SK-N-SH treated with all-trans-retinoic acid at 6 μM for 48 hours (cell line): Measurements from ENCODE around the gene TBC1D3I.
"Not testable (repeated sequence)": the region's sequence is repeated elsewhere in the genome, so short reads cannot be mapped to it uniquely, and the experiment has no call there.

ENCODE experiments used
- ATAC-seq: fragments of 200-7000 bp; cut with Tn5 transposase; 3 replicates; pipeline ENCODE4 v1.9.1; 2020; ENCODE audit warnings: mild to moderate bottlenecking, moderate library complexity
- ARNTL ChIP-seq: fragments of 450-650 bp; formaldehyde crosslinking; IDR thresholded peaks from 2 replicates; pipeline ENCODE4 v1.5.0; 2020; ENCODE audit warnings: low read depth, mild to moderate bottlenecking, moderate library complexity, borderline replicate concordance
- BACH2 ChIP-seq: fragments of 250-450 bp; sonication (Bioruptor Pico); IDR thresholded peaks from 2 replicates; pipeline ENCODE4 v1.9.0; 2021; ENCODE audit warnings: mild to moderate bottlenecking, borderline replicate concordance
- CREB5 ChIP-seq: fragments of 250-450 bp; sonication (Bioruptor Pico); IDR thresholded peaks from 2 replicates; pipeline ENCODE4 v1.5.1; 2020; ENCODE audit warnings: low read depth, mild to moderate bottlenecking, moderate library complexity
- CSDC2 ChIP-seq: fragments of 250-450 bp; sonication (Bioruptor Pico); IDR thresholded peaks from 2 replicates; pipeline ENCODE4 v1.5.0; 2020; ENCODE audit warnings: mild to moderate bottlenecking, moderate library complexity
- ESRRG ChIP-seq: fragments of 250-450 bp; sonication (Bioruptor Pico); IDR thresholded peaks from 2 replicates; pipeline ENCODE4 v1.6.1; 2021; ENCODE audit warnings: mild to moderate bottlenecking
- GLIS3 ChIP-seq: fragments of 250-450 bp; sonication (Bioruptor Pico); IDR thresholded peaks from 2 replicates; pipeline ENCODE4 v1.5.0; 2020; ENCODE audit warnings: mild to moderate bottlenecking, moderate library complexity
- ISL1 ChIP-seq: fragments of 250-450 bp; sonication (Bioruptor Pico); IDR thresholded peaks from 2 replicates; pipeline ENCODE4 v2.1.2; 2022; ENCODE audit warnings: mild to moderate bottlenecking, moderate library complexity
- OSR1 ChIP-seq: fragments of 250-450 bp; sonication (Bioruptor Pico); IDR thresholded peaks from 2 replicates; pipeline ENCODE4 v1.8.0; 2022; ENCODE audit warnings: moderate library complexity, mild to moderate bottlenecking, inconsistent platforms
- POU6F1 ChIP-seq: fragments of 250-450 bp; sonication (Bioruptor Pico); IDR thresholded peaks from 2 replicates; pipeline ENCODE4 v1.8.0; 2021; ENCODE audit warnings: low read depth, mild to moderate bottlenecking, moderate library complexity, borderline replicate concordance
- PPARA ChIP-seq: fragments of 250-450 bp; sonication (Bioruptor Pico); IDR thresholded peaks from 2 replicates; pipeline ENCODE4 v1.5.0; 2020; ENCODE audit warnings: mild to moderate bottlenecking, borderline replicate concordance
- SNAI2 ChIP-seq: fragments of 250-450 bp; sonication (Bioruptor Pico); IDR thresholded peaks from 2 replicates; pipeline ENCODE4 v1.5.0; 2020; ENCODE audit warnings: mild to moderate bottlenecking, moderate library complexity
- TOX ChIP-seq: fragments of 250-450 bp; sonication (Bioruptor Pico); IDR thresholded peaks from 2 replicates; pipeline ENCODE4 v1.8.0; 2021; ENCODE audit warnings: mild to moderate bottlenecking, moderate library complexity, borderline replicate concordance
- ZC3H10 ChIP-seq: fragments of 250-450 bp; sonication (Bioruptor Pico); IDR thresholded peaks from 2 replicates; pipeline ENCODE4 v1.5.1; 2021; ENCODE audit warnings: mild to moderate bottlenecking, moderate library complexity
- ZFP30 ChIP-seq: fragments of 450-650 bp; formaldehyde crosslinking; IDR thresholded peaks from 2 replicates; pipeline ENCODE4 v1.5.0; 2022; ENCODE audit warnings: mild to moderate bottlenecking, moderate library complexity
- ZNF565 ChIP-seq: fragments of 450-650 bp; formaldehyde crosslinking; conservative IDR thresholded peaks from 2 replicates; pipeline ENCODE4 v1.5.0; 2020; ENCODE audit warnings: low read depth, mild to moderate bottlenecking, moderate library complexity
- ZNF70 ChIP-seq: fragments of 450-650 bp; formaldehyde crosslinking; IDR thresholded peaks from 2 replicates; pipeline ENCODE4 v1.5.0; 2020; ENCODE audit warnings: mild to moderate bottlenecking, moderate library complexity
- ZNF8 ChIP-seq: fragments of 450-650 bp; formaldehyde crosslinking; IDR thresholded peaks from 2 replicates; pipeline ENCODE4 v1.5.0; 2020; ENCODE audit warnings: mild to moderate bottlenecking, moderate library complexity
- TF ChIP-seq, protein P1 (sequence below): fragments of 250-450 bp; sonication (Bioruptor Pico); IDR thresholded peaks from 2 replicates; pipeline ENCODE4 v1.5.1; 2021; ENCODE audit warnings: mild to moderate bottlenecking, moderate library complexity
- TF ChIP-seq, protein P2 (sequence below): fragments of 250-450 bp; sonication (Bioruptor Pico); IDR thresholded peaks from 2 replicates; pipeline ENCODE4 v1.8.0; 2020; ENCODE audit warnings: mild to moderate bottlenecking, moderate library complexity, borderline replicate concordance
- TF ChIP-seq, protein P3 (sequence below): fragments of 250-450 bp; sonication (Bioruptor Pico); IDR thresholded peaks from 2 replicates; pipeline ENCODE4 v1.5.0; 2020; ENCODE audit warnings: mild to moderate bottlenecking, moderate library complexity

Gene TBC1D3I

DNA sequence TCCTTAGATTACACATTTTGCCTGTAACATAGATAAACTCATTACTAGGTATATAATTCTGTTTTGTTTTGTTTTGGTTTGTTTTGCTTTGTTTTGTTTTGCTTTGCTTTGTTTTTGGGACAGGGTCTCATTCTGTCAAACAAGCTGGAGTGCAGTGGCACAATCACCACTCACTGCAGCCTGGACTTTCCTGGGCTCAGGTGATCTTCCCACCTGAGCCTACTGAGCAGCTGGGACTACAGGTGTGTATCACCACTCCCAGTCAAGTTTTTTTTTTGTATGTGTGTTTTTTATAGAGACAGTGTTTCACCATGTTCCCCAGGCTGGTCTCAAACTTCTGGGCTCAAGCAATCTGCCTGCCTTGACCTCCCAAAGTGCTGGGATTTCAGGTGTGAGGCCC lies 54.8 kb downstream of the TBC1D3I start:
- TF ChIP-seq ISL1 (no peak), ZC3H10 (CRISPR knock-in tag) (no peak), PPARA (CRISPR knock-in tag) (no peak), SNAI2 (no peak), TOX (CRISPR knock-in tag) (no peak), GLIS3 (CRISPR knock-in tag) (no peak), POU6F1 (CRISPR knock-in tag) (no peak), CREB5 (CRISPR knock-in tag) (no peak), ZFP30 (CRISPR knock-in tag) (no peak), ZNF565 (CRISPR knock-in tag) (no peak), BACH2 (CRISPR knock-in tag) (no peak), CSDC2 (CRISPR knock-in tag) (no peak), ESRRG (CRISPR knock-in tag) (no peak), OSR1 (CRISPR knock-in tag) (no peak)
- TF ChIP-seq, protein P1, sequence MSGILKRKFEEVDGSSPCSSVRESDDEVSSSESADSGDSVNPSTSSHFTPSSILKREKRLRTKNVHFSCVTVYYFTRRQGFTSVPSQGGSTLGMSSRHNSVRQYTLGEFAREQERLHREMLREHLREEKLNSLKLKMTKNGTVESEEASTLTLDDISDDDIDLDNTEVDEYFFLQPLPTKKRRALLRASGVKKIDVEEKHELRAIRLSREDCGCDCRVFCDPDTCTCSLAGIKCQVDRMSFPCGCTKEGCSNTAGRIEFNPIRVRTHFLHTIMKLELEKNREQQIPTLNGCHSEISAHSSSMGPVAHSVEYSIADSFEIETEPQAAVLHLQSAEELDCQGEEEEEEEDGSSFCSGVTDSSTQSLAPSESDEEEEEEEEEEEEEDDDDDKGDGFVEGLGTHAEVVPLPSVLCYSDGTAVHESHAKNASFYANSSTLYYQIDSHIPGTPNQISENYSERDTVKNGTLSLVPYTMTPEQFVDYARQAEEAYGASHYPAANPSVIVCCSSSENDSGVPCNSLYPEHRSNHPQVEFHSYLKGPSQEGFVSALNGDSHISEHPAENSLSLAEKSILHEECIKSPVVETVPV (CRISPR knock-in tag) = no peak
- TF ChIP-seq, protein P2, sequence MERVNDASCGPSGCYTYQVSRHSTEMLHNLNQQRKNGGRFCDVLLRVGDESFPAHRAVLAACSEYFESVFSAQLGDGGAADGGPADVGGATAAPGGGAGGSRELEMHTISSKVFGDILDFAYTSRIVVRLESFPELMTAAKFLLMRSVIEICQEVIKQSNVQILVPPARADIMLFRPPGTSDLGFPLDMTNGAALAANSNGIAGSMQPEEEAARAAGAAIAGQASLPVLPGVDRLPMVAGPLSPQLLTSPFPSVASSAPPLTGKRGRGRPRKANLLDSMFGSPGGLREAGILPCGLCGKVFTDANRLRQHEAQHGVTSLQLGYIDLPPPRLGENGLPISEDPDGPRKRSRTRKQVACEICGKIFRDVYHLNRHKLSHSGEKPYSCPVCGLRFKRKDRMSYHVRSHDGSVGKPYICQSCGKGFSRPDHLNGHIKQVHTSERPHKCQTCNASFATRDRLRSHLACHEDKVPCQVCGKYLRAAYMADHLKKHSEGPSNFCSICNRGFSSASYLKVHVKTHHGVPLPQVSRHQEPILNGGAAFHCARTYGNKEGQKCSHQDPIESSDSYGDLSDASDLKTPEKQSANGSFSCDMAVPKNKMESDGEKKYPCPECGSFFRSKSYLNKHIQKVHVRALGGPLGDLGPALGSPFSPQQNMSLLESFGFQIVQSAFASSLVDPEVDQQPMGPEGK (CRISPR knock-in tag) = no peak
- TF ChIP-seq, protein P3, sequence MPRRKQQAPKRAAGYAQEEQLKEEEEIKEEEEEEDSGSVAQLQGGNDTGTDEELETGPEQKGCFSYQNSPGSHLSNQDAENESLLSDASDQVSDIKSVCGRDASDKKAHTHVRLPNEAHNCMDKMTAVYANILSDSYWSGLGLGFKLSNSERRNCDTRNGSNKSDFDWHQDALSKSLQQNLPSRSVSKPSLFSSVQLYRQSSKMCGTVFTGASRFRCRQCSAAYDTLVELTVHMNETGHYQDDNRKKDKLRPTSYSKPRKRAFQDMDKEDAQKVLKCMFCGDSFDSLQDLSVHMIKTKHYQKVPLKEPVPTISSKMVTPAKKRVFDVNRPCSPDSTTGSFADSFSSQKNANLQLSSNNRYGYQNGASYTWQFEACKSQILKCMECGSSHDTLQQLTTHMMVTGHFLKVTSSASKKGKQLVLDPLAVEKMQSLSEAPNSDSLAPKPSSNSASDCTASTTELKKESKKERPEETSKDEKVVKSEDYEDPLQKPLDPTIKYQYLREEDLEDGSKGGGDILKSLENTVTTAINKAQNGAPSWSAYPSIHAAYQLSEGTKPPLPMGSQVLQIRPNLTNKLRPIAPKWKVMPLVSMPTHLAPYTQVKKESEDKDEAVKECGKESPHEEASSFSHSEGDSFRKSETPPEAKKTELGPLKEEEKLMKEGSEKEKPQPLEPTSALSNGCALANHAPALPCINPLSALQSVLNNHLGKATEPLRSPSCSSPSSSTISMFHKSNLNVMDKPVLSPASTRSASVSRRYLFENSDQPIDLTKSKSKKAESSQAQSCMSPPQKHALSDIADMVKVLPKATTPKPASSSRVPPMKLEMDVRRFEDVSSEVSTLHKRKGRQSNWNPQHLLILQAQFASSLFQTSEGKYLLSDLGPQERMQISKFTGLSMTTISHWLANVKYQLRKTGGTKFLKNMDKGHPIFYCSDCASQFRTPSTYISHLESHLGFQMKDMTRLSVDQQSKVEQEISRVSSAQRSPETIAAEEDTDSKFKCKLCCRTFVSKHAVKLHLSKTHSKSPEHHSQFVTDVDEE (CRISPR knock-in tag) = no peak

GRCh38 chr17:36207383-36207782 lies 57.0 kb downstream of the TBC1D3I start:
- not testable (repeated sequence) for ATAC-seq

More for the DNA sequence above, 54.8 kb downstream of the TBC1D3I start:
- ATAC-seq = no peak

DNA sequence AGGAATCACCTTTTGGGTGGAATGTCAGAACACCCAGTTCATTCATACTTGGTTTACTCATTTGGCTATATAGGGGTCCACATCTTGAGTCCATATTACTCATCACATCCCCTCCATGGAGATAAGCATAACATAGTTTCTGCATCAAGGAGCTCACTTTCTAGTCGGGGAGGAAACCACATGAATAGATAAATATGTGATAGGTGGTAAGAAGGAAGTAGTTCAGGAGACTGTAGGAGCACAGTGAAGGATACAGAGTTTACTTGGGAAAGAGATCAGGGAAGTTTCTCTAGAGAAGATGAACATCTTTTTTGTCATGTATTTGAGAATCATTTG lies 57.9 kb downstream of the TBC1D3I start:
- not testable (repeated sequence) for ATAC-seq

- no peak for ATAC-seq
- TF ChIP-seq, protein P2 (CRISPR knock-in tag) = no peak
- TF ChIP-seq ARNTL (CRISPR knock-in tag) (no peak), ZNF70 (CRISPR knock-in tag) (no peak), ZNF8 (no peak), CREB5 (CRISPR knock-in tag) (no peak), TOX (CRISPR knock-in tag) (no peak), SNAI2 (no peak), CSDC2 (CRISPR knock-in tag) (no peak)
- TF ChIP-seq, protein P3 (CRISPR knock-in tag) = no peak
Observed at GRCh38 chr17:36205637-36206485, 58.5 kb downstream of the TBC1D3I start.
